ENCODE results near the gene PRKCQ. TPM values are rescaled to one million over a fixed set of nuclear protein-coding genes. Genes with fewer than 3 reads are reported as not detected.
A peak's percentile ranks its signal among the peaks of the same experiment; 100 is the strongest.

Gene PRKCQ
- total and polyA plus RNA-seq, 2 of the 13 experiments (the other 11 are each of a cell fraction or from before 2014, with no cell fraction given) = 0.13 to 0.35 TPM

DNA sequence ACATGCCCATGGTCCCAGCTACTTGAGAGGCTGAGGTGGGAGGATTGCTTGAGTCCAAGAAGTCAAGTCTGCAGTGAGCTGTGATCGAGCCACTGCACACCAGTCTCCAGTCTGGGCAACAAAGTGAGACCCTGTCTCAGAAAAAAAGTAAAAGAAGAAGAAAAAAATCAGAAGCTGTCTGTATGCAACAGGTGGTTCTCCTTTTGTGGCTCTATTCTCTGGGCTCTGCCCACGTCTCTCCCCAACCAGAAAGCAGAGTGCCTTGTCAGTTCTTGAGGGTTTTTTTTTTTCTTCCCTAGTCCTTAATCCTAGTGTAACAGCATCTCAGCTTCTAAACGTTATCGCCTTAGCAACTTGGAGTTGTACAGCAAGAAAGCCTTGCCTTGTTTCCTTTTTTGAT, 89.5 kb downstream of the PRKCQ start:
- Histone ChIP-seq H2AFZ (ENCODE audit: low read length) (no peak overlapping the region), H3K4me2 (ENCODE audit: low read depth, low read length) (no peak overlapping the region), H3K4me3 (replicated peaks in 1 of 3; ENCODE audit: insufficient read depth in 1 of 3, low read depth in 2 of 3, low read length in 3 of 3) (no peak overlapping the region), H4K20me1 (ENCODE audit: insufficient read depth, low read length) (no peaks in the 10 kb centered on the region), H3K4me1 (ENCODE audit: insufficient read depth, low read length) (no peaks in the 10 kb centered on the region), H3K9ac (ENCODE audit: insufficient read depth, low read depth, low read length) (no peak overlapping the region), H3K9me3 (ENCODE audit: low read length) (no peaks in the 10 kb centered on the region), H3K79me2 (ENCODE audit: insufficient read depth, low read length) (no peaks in the 10 kb centered on the region), H3K27ac (ENCODE audit: extremely low read length, insufficient read depth, low read length) (no peak overlapping the region), H3K27me3 (ENCODE audit: control insufficient read depth in 1 of 2, insufficient read depth in 2 of 2, low read length in 2 of 2) (peaks cover 4 to 14% of the 10 kb centered on the region in 2 experiments; a peak in 4 of 5 replicates), H3K36me3 (replicated peaks in 1 of 2; ENCODE audit: control insufficient read depth in 1 of 2, insufficient read depth in 2 of 2, low read length in 2 of 2) (no peaks in the 10 kb centered on the region)
- TF ChIP-seq, protein P1, sequence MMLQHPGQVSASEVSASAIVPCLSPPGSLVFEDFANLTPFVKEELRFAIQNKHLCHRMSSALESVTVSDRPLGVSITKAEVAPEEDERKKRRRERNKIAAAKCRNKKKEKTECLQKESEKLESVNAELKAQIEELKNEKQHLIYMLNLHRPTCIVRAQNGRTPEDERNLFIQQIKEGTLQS (CRISPR knock-in tag; IDR thresholded peaks at IDR 0.05) = no peak
- TF ChIP-seq ZNF850 (CRISPR knock-in tag; conservative IDR thresholded peaks at IDR 0.05) = no peak
- TF ChIP-seq CSRNP1 (CRISPR knock-in tag; IDR thresholded peaks at IDR 0.05) = no peak
- TF ChIP-seq, protein P2, sequence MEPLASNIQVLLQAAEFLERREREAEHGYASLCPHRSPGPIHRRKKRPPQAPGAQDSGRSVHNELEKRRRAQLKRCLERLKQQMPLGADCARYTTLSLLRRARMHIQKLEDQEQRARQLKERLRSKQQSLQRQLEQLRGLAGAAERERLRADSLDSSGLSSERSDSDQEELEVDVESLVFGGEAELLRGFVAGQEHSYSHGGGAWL (CRISPR knock-in tag; IDR thresholded peaks at IDR 0.05) = no peak
- TF ChIP-seq SNAI1 (CRISPR knock-in tag; IDR thresholded peaks at IDR 0.05; ENCODE audit: borderline replicate concordance) = no peak
- DNase-seq (ENCODE audit: low spot score) (no peak), ATAC-seq (no peak), FAIRE-seq (no peak)
- no TSS peak for BruUV-seq (replicated peaks)
- CTCF ChIA-PET (ENCODE audit: low intra/inter-chr PET ratio, low total read pairs) = no interaction called here
- in situ Hi-C loops (cut with HindIII; ENCODE audit: extremely low pct_ligation_motif_present, low pct_unique_long_range_greater_than_20kb) = no loop called here
- POLR2A ChIA-PET = no interaction called here
- intact Hi-C loops (cut with micrococcal nuclease; ENCODE audit: unreplicated experiment) = no loop called here
- 4% methylated on average over 4 of the region's 4 CpGs for WGBS (ENCODE audit: low lambda C conversion rate)

- Histone ChIP-seq H3K9me3 (ENCODE audit: low read length) (no peaks in the 10 kb centered on the region), H3K36me3 (replicated peaks in 1 of 2; ENCODE audit: control insufficient read depth in 1 of 2, insufficient read depth in 2 of 2, low read length in 2 of 2) (no peaks in the 10 kb centered on the region), H3K79me2 (ENCODE audit: insufficient read depth, low read length) (no peaks in the 10 kb centered on the region), H3K4me1 (ENCODE audit: insufficient read depth, low read length) (no peaks in the 10 kb centered on the region), H3K27ac (ENCODE audit: extremely low read length, insufficient read depth, low read length) (no peak overlapping the region), H3K4me3 (replicated peaks in 1 of 3; ENCODE audit: insufficient read depth in 1 of 3, low read depth in 2 of 3, low read length in 3 of 3) (no peak overlapping the region), H4K20me1 (ENCODE audit: insufficient read depth, low read length) (no peaks in the 10 kb centered on the region), H3K27me3 (ENCODE audit: control insufficient read depth in 1 of 2, insufficient read depth in 2 of 2, low read length in 2 of 2) (peaks cover 3 to 11% of the 10 kb centered on the region in 2 experiments; a peak in 3 of 5 replicates), H3K4me2 (ENCODE audit: low read depth, low read length) (no peak overlapping the region), H3K9ac (ENCODE audit: insufficient read depth, low read depth, low read length) (no peak overlapping the region), H2AFZ (ENCODE audit: low read length) (no peak overlapping the region)
- TF ChIP-seq ATF7 (IDR thresholded peaks at IDR 0.05) (peak; percentile 49; the same call in 1 of the 2 replicates), ATF7 (CRISPR knock-in tag; IDR thresholded peaks at IDR 0.05) (no peak), ZNF414 (CRISPR knock-in tag; IDR thresholded peaks at IDR 0.05) (no peak)
- intact Hi-C loops (cut with micrococcal nuclease; ENCODE audit: unreplicated experiment) = no loop called here
- ChIA-PET CTCF (ENCODE audit: low intra/inter-chr PET ratio, low total read pairs) (no interaction called here), POLR2A (no interaction called here)
- BruUV-seq (replicated peaks) = no TSS peak
- DNase-seq (ENCODE audit: low spot score) = no peak
- in situ Hi-C loops (cut with HindIII; ENCODE audit: extremely low pct_ligation_motif_present, low pct_unique_long_range_greater_than_20kb) = no loop called here
- no peak for FAIRE-seq
- WGBS (ENCODE audit: low lambda C conversion rate) = 48% methylated on average over 5 of the region's 5 CpGs
- no peak for ATAC-seq
Observed at GRCh38 chr10:6487920-6488319, 92.2 kb downstream of the PRKCQ start.

Measured in HepG2 (cell line).